Measurements from ENCODE around the gene RASSF5.
A peak's percentile ranks its signal among the peaks of the same experiment; 100 is the strongest.
"Not testable (repeated sequence)": the region's sequence is repeated elsewhere in the genome, so short reads cannot be mapped to it uniquely, and the experiment has no call there.

RASSF5 gene

GRCh38 chr1:206477110-206477509 is 30.2 kb upstream of the RASSF5 start:
- DNase-seq = no peak

DNA sequence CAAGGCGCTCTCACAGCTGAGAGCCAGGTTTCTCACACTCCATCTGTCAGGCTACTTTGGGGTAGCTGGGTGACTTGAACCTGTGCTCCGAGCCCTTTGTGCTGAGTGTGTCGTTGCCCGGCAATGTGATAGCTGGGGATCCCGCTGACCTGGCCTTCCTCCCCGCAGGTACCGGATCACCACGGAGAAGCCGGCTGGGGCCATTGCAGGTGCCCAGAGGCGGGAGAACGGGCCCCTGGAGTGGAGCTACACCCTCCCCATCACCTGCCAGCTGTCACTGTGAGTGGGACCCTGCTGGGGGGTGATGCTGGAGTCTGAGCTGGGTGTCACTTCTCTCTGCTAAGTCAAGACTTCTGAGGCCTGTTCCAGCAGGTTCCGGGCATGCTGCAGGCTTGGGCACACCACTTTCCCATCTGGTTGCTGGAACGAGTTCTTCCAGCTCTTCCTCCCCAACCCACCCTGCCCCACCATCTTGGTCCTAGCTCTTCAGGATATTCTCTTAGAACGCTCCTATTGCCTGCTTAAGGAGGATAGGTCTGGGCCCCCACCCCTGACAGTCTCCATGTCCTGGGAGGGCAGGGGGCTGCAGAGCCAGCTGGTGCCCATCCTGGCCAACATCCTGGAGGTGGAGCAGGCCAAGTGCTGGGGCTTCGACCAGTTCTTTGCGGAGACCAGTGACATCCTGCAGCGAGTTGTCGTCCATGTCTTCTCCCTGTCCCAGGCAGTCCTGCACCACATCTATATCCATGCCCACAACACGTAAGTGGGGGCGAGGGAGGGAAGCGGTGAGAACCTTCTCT is 29.6 kb upstream of the RASSF5 start:
- DNase-seq = no peak

GRCh38 chr1:206478746-206479145 is 28.6 kb upstream of the RASSF5 start:
- DNase-seq = no peak

GRCh38 chr1:206479183-206480125 is 27.9 kb upstream of the RASSF5 start:
- DNase-seq = peak; percentile 28

DNA sequence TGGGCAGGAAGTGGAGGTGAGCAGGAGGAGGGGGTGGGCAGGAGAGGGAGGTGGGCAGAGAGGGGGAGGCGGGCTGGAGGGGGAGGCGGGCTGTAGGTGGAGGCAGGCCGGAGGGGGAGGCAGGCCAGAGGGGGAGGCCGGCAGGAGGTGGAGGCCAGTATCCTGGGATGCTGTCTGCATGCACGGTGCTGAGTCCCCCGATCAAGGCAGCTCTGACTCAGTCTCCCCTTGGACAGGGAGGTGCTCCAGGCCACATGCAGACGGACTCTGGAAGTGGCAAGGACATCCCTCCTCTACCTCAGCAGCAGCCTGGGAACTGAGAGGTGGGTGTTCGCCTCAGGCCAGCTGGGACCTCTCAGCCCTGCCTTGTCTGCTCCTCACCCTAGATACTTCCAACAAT is 27.1 kb upstream of the RASSF5 start:
- no peak for DNase-seq

DNA sequence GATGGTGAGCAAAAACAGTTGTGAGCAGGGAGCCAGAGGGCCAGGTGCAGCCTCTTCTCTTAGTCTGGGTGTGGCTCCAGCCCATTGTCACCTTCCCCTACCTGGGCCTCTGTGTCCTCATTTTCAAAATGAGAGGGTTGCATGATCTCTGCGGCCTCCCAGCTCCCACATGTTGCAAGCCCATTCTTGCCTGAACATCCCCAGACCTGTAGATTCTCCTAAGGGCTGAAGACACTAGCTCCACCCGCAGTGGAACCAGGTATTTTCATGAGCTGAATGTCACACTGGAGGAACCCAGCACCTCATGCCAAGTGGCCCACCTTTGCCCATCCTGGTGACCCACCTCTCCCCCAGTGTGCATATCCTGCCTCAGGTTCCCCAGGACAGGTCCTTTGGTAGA is 24.7 kb upstream of the RASSF5 start:
- no peak for DNase-seq

DNA sequence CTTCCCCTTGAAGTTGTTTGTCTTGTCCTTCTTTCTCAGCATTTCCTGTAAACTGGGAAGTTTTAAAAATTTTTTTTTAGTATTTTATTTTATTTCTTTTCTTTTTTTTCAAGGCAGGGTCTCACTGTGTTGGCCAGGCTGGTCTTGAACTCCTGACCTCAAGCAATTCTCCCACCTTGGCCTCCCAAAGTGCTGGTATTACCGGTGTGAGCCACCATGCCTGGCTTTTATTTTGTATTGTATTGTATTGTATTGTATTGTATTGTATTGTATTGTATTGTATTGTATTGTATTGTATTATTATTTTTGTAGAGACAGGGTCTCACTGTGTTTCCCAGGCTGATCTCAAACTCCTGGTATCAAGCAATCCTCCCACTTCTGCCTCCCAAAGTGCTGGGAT is 23.5 kb upstream of the RASSF5 start:
- not testable (repeated sequence) for DNase-seq

DNA sequence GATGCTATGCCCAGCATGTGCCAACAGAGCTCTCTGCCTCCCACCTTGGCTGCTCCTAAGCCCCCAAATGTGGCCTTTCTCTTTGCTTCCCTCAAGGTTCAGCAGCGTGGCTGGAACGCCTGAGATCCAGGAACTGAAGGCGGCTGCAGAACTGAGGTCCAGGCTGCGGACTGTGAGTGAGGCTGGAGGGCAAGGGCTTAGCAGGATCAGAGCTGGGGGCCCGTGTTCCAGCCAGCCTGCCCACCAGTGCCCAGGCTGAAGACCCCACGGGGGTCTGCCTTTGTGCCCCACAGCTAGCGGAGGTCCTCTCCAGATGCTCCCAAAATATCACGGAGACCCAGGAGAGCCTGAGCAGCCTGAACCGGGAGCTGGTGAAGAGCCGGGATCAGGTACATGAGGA is 22.4 kb upstream of the RASSF5 start:
- no peak for DNase-seq

DNA sequence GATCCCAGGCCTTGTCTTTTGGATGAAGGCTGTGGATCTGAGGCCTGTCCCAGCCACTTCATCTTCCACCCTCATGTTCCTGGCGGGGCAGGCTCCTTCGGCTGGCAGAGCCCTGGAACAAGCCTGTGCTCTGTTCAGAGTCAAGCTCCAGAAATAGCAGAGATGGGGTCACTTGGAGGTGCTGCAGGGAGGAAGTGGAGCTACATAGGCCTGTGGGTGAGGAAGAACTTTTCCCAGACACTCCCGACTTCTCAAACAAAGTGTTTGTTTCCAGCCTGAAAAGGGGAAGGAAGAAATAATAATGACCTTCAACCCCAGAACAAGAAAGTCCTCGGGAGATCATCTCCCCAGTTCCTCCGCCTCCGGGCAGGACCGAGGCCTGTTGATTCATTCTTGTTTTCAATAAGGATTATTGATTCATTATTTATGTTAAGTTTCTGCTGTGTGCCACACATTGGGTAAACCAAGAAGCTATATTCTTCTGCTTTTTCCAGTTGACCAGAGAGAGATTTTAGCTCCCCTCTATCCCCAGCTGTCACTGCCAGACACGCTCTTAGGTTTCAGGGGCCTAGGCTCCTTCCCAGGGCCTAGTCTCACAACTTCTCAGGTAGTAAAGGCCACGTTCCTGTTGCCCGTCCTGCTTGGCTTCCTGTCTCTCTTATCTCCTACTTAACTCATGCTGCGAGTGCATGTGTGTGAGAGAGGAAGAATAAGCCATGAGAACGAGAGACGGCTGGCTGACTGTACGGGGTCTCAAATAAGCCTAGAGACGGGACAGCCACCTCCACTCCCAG is 20.1 kb upstream of the RASSF5 start:
- DNase-seq = no peak

DNA sequence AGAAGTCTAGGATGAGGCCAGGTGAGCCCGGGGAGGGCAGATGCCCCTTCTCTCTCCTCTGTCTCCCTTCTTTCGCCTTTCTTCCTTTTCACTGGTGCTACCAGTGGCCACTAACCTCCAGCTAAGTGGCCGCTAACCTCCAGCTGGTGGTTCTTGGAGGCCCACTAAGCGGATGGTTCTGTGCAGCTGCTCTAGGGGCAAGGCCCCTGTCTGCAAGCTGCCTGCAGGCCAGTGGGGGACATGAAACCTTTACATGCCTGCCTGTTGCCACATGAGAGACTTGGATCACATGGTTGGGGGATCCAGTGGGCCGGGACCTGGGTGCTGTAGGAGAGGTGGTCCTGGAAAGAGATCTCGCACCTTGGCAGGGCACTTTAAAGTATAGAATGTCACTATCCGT is 19.4 kb upstream of the RASSF5 start:
- no peak for DNase-seq

GRCh38 chr1:206488466-206488865 is 18.9 kb upstream of the RASSF5 start:
- no peak for DNase-seq

DNA sequence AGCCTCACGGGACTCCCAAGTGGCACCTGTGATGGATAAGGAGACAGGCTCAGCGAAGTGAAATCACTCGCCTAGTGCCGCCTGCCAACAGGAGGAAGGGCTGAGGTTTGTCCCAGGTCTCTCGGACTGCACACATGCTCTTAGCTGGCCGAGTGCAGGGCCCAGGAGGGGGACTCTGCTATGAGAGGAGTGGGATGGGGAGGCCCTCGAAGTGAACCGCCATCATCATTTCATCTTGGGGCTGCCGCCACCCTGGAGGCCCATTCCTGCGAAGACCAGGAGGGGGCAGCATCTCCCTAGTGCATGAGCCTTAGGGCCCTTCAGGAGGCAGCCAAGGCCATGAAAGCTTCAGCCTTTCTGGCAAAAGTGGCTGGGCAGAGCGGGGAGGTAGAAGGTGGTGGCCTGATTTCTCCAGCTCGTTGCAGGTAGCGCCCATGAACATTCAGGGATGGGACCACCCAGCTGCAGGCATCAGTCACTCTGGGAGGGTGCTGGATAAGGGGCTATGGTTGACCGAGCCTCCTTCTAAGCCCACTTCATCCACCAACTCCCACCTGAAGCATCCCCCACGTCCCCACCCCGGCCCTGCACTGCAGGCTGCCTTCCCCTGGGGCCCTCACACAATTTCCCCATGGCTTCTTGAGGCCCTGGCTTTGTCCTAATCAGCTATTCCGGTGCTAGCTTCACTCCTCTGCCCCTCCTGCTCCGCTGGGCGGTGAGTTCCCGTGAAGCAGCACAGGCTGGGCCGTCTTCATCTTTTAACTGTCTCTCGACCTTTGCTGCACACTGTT is 17.2 kb upstream of the RASSF5 start:
- peak; percentile 60 for DNase-seq

- no peak for DNase-seq
Measured at GRCh38 chr1:206490771-206491405, 16.4 kb upstream of the RASSF5 start.

- no peak for DNase-seq
Measured at GRCh38 chr1:206491616-206492015, 15.7 kb upstream of the RASSF5 start.

DNA sequence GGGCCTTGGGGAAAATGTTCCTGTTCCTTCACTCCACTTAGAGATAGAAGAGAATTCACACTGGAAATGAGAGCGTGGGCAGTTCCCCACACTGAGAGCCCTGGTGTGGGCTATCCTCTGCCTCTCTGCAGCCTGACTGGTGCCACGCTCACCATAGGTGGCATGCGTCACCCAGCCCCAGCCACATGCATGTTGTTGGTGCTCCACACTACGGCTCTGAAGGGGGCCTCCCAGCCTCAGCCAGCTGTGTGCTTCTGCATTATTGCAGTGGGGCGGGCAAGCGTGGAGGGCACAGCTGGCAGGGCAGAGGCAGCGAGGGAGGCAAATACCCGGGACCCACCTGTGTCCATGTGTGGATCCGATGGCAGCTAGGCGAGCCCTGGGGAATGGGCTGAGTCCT is 14.7 kb upstream of the RASSF5 start:
- no peak for DNase-seq

DNA sequence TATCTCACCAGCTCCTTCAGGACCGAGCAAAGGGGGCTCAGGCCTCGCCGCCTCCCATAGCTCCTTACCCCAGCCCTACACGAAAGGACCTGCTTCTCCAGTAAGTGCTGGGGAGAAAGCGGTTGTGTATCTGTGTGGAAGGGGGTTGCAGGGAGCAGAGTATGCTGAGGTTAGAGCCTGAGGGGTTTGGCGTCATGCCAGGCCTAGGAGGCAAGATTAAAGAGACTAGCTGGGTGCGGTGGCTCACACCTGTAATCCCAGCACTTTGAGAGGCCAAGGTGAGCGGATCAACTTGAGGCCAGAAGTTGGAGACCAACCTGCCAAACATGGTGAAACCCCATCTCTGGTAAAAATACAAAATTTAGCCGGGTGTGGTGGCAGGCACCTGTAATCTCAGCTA is 14.1 kb upstream of the RASSF5 start:
- no peak for DNase-seq

DNA sequence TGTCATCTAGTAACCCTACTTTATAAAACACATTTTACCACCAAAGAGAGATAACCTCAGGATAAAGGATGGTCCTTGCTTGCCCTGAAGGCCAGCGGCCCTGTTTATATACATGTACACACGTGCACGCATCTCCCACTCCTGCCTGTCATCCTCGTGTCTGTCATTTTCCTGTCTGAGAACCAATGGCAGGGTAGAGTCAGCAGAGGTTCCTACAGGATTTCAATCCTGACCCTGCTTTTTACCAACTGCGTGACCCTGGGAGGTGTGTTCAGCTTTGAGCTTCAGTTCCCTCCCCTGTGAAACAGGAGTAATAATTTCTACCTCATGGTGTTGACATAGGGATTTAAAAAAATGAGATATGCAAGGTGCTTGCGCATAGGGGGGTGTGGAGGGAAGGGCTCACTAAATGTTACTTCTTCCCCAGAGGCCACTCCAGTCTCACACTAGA is 12.3 kb upstream of the RASSF5 start:
- no peak for DNase-seq

DNA sequence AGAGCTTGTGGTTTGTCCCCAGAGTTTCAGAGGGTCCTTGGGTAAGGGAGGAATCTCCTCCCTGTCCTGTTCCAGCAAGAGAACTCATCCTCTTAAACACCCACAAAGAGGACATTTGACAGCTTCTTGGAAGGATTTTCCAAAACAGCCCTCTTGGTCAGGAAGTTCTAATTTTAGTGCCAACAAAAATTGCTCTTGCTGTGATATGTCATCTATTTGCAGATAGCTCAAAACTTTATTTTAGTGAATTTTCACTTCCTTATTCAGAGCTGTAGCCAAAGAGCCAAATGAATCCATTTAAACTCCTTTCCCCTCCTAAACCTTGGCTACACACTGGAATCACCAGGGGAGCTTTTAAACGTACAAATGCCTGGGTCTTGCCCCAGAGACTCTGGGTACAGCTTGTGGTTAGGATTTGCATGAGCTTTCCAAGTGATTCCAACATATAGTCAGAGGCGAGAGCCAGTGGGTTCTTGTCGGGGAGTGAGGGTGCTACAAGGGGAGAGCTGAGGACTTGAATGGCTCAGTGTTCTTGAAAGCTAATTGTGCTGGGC is 11.8 kb upstream of the RASSF5 start:
- no peak for DNase-seq

- DNase-seq = no peak
Measured at GRCh38 chr1:206496131-206496793, 11.1 kb upstream of the RASSF5 start.

GRCh38 chr1:206497363-206497762 is 10.0 kb upstream of the RASSF5 start:
- no peak for DNase-seq

GRCh38 chr1:206497774-206498173 is 9.6 kb upstream of the RASSF5 start:
- no peak for DNase-seq

Data from NCI-H774 (cell line).